VCaP (cell line): ENCODE data around the gene HOXC5.

Experiments used
- H3K27ac ChIP-seq: fragments of 450-650 bp; 2 replicates; pipeline ENCODE4 v1.5.1; 2017
- CTCF ChIP-seq: fragments of 450-650 bp; conservative IDR thresholded peaks from 2 replicates; pipeline ENCODE4 v1.5.1; 2017; ENCODE audit warnings: mild to moderate bottlenecking, moderate library complexity

The HOXC5 gene

GRCh38 chr12:54011665-54012532, 21.0 kb upstream of the HOXC5 start:
- no peak for TF ChIP-seq CTCF
- no peak overlapping the region for H3K27ac ChIP-seq

GRCh38 chr12:54012631-54013409, 20.0 kb upstream of the HOXC5 start:
- TF ChIP-seq CTCF = no peak
- H3K27ac ChIP-seq = no peak overlapping the region

GRCh38 chr12:54014377-54015017, 18.4 kb upstream of the HOXC5 start:
- TF ChIP-seq CTCF = no peak
- no peak overlapping the region for H3K27ac ChIP-seq

GRCh38 chr12:54015018-54015931, 17.6 kb upstream of the HOXC5 start:
- H3K27ac ChIP-seq = peak overlapping the region; percentile 97; the same call in 1 of the 2 replicates
- TF ChIP-seq CTCF = no peak

- no peak for TF ChIP-seq CTCF
- peak overlapping the region; percentile 97 for H3K27ac ChIP-seq
These were observed 16.8 kb upstream of the HOXC5 start for GRCh38 chr12:54016051-54016450.

- peak overlapping the region; percentile 97 for H3K27ac ChIP-seq
These were observed 16.3 kb upstream of the HOXC5 start for GRCh38 chr12:54016478-54016964.

More at GRCh38 chr12:54016478-54016964, 16.3 kb upstream of the HOXC5 start:
- TF ChIP-seq CTCF = no peak
